GM18520 (cell line): ENCODE measurements around the gene OXCT1.
"Not testable (repeated sequence)": the region's sequence is repeated elsewhere in the genome, so short reads cannot be mapped to it uniquely, and the experiment has no call there.

Experiments used
- ATAC-seq: cut with Tn5 transposase; IDR thresholded peaks from one replicate; pipeline ENCODE4 v1.9.1; 2021; ENCODE audit not compliant: unreplicated experiment

OXCT1 gene

DNA sequence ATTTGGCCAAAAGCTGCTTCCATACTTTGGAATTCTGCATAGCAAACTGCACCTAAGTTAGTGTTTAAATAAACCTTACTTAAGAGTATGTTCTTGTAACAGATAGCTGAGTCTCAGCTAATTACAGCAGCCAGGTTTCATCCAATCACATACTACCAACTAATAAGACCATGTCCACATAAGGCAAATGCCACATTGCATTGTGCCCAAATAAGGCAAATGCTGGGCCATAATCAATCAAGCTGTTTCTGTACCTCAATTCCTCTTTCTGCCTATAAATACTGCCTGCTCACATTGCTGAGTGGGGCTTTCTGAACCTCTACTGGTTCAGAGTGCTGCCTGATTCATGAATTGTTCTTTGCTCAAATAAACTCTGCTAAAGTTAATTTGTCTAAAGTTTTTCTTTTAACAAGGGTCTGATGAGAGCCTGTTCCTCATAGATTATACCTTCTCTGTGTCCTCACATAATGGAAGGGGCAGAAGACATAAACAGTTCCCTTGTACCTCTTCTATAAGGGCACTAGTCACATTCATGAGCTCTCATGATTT is 4.4 kb upstream of the OXCT1 start:
- ATAC-seq: no peak

DNA sequence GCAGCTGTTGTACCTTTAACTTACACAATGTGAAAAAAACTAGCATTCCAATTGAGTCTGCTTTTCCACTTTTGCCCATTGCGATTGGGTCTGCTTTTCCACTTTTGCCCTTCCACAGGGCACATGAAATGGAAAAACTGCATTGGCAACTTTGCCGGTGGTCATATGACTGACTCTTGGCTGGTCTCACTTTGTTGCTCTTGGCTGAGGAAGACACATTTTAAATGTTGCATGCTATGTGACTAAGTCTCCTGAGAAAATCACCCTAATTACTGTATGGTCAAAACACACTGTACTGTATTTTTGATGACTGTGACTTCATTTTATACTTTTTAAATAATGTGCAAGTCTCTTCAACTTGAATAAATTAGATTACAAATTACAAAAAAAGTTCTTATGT is 1.6 kb upstream of the OXCT1 start:
- no peak for ATAC-seq

DNA sequence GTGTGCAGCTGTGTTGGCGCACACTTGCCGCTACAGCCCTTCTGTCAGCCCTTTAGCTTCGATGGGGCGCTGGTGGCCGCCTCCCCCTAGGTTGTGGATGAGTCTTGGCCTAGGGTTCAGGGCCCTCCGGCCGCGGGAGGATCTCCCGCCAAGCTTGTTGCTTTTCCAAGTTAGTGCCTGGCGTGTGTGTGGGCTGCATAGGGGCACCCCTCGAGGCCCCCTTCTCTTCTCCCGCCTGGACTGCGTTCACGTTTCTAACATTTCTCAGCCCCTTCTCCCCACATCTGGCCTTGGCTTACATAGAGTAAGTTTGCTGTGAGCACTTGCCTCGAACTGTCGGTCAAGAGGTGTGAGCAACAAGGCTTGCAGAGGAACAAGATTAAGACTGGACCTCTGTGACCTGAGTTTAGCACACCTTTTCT is 413 bp upstream of the OXCT1 start:
- ATAC-seq: no peak

DNA sequence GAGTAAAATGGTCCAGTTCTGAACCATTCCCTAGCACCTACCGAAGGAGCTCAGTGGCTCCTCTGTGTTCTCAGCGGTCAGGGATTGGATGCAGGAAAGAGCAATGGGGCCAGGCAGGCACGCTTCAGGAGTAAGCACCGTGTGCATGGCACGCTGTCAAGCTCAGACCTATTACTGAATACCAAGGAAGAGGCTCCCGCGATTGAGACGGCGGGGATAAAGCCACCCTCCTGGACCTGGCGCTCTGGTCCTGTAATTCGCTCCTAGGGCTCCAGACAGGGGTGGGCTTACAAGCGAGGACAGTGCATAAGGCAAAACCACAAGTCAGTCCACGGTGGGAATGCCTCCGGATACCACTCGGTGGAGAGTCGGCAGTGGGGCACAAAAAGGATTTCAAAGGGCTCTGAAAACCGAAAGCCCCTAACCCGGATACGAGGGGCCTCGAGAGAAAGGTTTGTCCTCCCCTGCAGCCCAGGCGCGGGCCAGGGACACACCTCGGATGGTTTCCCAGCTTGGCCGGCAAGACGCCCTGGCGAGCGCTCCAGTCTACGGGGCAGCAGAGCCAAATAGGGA is 988 bp downstream of the OXCT1 start:
- no peak for ATAC-seq

DNA sequence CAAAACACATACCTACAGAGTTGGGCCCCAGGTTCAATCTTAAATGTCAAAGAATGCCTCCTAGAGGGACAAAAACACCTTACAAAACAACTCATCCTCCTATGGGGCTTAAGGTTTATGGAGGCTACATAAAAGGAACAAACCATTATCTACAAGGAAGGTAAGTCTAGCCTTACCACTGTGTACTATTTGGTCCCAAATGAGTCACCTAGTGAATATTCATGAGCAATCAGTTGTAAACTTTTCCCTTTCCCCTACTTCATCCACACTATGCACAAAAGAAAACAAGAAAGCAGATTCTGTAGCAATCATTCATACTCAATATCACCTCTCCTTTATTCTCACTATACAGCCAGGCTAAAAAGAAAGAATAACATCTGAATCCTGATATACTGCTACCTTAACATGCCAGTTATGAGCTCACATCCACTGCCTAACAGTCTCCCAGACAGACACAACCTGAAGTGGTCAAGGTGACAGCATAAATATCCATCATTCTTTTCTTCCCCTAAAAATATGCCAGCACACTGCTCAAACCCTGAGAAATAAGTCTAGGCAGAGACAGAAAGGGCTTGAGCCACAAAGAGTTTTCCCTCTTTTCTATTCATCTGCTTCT is 6.2 kb downstream of the OXCT1 start:
- peak; percentile 71 for ATAC-seq

DNA sequence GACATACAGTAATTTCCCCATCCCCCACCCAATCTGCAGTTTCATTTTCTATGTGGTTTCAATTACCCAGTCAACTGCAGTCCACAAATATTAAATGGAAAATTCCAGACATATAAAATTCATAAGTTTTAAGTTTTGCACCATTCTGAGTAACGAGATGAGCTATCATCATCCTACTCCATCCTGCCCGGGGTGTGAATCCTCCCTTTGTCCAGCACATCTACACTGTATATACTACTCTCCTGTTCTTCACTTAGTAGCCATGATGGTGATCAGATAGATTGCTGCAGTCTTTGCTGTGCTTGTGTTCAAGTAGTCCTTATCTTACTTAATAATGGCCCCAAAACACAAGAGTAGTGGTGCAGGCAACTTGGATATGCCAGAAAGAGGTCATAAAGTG is 11.3 kb downstream of the OXCT1 start:
- no peak for ATAC-seq

DNA sequence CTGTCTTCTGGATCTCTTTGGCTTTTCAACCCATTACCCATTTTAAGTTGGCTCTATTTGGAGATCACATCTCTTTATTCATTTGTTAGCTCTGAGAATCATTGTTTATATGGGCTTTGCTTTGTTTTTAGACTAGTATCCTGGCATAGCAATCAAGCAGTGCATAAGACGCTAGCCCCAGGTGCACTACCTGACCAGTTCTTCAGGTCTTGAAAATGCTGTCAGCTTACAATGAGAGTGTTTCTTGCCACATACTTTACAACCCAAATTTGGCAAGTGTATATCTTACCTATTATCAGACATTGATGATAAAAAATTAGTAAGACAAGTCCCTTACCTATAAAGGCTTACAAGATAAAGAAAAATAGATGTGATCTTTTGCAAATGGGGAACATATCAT is 12.2 kb downstream of the OXCT1 start:
- ATAC-seq: no peak

DNA sequence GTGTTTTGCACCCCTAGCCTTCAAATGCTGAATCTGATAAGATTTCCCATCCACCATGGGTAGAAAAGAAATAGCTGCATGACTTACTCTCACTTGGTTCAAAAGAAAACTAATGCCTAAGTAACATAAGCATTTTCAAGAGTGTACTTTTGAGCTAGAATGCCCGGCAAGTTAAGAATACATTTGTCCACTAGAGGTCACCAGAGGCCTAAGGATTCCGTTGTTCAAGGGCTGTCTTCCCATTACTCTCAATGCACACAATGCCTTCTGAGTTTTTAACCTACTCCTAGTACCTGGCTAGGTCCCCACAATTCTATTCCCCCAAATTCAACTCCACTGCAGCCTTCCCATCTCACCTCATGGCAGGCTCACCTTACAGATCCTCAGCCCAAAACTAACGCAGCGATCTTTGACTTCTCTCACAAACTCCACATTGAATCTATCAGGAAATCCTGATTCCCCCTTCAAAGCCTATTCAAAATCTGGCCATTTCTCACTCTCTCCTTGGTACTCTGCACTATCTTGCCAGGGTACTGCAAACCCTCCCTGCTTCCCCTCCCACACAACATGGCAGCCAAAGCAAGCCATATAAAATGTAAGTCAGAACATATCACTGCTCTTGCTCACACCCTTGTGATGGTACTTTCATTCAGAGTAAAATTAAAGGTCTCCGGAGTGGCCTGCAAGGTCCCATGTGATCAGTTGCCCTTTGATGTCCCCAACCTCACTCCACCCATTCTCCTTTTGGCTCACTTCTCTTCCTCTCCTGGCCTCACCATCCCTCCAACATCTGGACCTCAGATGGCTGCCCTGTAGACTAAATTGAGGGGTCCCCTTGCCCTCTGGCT is 13.4 kb downstream of the OXCT1 start:
- ATAC-seq: peak; percentile 74

DNA sequence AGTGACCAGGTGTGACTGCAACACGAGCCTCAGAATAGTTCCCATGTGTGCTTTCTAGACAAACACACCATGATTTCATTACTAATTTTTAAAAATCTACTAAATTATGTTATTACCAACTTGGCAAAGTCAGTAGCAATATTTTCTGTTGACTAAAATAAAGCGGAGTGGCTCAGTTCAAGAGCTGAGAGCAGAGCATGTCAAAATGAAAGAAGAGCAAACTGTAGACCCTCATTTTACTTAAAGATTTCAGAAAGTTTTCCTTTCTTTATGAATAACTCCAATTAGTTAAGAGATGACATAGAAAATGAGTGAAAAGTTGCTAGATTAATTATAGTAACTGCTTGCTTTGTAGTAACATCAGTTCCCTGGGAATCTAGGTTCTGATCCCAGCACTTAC is 17.9 kb downstream of the OXCT1 start:
- ATAC-seq: no peak

DNA sequence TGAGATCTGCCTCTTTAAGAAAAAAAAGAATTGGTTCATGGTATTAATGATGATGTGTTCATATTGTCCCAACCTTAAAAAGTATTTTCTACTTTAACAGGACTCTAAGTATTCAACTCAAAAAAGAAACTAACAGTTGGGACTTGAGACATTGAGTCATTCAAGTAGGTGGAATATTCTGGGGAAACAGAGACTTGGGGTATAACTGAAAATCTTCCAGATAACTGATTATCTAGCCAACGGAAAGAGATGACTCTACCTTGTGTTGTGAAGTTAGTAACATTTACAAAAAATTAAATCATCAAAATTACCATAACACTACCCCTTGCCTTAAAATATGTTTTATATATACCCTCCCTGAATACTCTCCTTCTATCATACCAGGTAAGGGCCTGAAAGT is 19.1 kb downstream of the OXCT1 start:
- no peak for ATAC-seq

DNA sequence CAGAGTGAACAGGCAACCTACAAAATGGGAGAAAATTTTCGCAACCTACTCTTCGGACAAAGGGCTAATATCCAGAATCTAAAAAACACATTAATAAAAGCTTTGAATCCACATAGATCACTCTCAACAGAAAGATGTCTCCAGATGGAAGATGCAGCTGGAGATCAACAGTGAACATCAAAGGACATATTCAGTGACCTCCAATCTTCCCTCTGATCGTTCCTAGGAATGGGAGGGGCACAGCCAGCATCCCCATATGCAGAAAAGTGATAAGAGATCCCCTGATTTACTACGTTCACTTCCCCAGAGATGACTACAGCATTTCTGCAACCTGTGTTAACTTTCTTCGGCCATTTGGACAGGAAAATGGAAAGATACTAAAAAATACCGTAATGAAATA is 21.2 kb downstream of the OXCT1 start:
- ATAC-seq: no peak

DNA sequence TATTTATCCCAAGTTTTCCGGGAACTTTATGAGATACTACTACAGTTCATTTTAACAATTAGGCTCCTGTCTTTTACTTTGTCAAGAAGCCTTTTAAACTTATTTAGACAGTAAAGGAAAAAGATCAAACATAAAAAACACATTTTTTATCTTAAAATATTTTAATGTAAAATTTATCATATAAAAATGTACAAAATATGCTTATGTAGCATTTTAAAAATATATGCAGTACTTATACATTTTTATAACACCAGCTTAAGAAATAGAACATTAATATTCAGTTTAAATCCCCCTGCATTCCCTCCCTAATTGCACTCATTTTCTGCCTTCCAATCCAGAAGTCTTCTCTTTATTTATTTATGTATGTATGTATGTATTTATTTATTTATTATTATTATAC is 24.5 kb downstream of the OXCT1 start:
- not testable (repeated sequence) for ATAC-seq

DNA sequence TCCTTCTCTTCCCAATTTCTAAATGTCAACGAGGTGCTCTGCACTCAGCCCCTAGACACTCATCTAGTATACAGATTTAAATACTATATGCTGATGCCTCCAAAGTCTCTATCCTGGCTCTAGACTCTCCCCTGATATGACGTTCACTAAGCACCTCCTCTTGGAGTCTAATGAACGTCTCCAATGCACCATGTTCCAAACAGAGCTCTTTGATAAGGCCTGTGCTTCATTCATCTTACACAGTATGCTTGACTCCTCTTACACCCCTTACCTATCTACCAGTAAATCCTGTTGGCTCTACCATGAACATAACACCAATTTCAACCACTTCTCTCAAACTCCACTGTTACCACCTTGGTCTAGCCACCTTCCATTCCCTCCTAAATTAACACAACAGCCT is 25.7 kb downstream of the OXCT1 start:
- ATAC-seq: no peak

DNA sequence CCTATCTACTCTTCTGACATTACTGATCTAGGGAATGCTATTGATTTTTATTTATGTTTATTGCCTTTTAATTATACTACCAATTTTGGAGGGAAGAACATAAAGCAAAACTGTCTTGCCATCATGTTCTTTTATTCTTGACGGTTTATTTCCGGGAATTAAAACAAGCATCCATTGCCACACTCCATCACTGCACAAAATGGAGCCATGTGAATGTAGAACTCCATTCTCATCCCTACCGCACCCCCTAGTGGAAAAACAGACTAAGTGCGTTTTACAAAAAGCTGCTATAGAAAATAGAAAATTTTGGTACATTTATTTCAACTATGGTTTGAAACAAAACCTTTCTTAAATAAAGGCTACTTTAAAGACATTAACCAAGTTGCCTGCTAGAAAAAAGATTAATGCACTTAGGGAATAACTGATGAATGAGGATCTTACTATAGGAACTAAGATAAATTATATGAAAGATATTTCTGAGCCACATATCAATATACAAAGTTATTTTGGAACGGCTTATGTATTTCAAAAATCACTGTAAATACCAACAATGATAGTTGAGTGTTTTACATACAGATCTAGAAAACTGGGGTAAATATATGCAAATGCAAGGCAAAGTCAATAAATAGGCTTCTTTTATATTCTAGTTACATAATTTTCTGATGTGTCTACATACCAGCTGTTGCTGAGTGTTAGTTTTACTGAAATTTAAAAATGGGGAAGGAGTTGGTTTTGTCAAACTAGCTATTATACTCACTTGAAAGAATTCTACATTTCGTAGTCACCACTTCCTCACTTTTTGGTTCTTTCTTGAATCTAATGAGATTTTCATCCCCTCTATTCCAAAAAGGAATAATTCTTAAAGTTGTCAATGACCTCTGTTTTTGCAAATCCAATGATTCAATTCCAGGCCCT is 26.5 kb downstream of the OXCT1 start:
- ATAC-seq: peak; percentile 46

DNA sequence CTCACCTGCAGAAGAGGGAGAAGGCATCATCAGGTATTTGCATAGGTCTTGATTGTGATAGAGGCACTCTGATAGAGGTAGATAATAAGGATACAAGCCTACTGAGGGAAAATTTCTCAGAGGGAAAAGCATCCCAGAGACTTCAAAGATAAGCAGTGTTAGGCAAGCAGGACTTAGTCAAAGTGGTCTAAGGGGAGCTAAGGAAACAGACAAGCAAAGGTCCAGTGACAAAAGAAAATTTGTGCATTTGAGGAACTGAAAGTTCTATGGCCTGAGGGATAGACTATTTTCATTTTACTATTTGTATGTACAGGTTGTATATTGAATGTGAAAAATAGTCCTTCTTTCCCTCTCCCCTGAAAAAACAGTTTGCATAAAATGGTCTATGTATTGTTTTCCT is 27.4 kb downstream of the OXCT1 start:
- ATAC-seq: peak; percentile 70

DNA sequence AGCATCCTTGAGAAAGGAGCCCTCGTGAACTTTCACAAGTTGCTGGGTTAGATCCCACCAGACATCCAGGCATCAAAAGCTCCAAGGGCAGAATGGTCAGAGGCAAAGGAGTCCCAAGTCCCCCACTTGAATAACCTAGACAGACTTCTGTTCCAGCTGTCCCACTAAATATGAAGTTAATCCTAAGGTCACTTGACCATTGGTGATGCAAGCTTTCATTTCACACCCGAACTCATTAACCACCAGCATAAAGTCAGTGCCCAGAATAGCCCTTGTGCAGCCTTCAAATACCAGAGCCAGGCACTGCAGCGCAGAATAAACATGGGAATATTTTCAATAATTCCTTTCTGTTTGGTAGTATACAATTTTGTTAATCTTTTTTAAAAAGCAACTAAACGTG is 28.9 kb downstream of the OXCT1 start:
- ATAC-seq: no peak

DNA sequence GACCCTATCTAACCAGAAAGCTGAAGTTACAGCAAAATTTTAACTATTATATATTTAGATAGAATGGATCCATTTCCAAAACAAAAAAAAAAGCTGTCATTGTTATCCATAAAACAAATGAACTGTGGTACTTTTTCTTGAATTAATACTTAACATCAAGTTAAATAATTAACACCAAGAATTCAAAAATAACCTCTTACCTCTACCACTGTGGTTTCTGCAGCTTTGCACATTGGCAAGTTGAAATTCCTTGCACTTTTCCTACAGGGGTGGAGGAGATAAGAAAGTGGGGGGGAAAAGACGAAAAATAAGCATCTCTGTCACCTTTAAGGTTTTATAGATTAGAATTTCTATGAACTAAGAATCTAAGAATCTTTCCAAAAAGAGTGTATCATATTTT is 30.0 kb downstream of the OXCT1 start:
- no peak for ATAC-seq

DNA sequence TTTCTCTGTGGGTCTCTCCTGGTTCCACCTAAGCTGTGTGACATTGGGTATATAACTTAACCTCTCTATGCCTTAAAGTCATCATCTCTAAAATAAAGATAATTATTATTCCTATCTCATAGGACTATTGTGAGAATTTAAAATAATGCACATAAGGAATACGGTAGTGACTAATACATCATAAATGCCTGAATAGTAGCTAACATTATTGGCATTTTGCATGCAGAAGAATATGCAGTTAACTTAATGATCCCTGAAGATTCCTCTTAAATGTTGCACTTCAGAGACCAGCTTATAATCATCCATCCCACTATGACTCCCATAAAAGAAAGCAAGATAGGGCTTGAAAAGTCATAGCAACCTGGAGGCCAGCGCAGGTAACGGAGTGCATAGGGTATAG is 32.4 kb downstream of the OXCT1 start:
- ATAC-seq: no peak

DNA sequence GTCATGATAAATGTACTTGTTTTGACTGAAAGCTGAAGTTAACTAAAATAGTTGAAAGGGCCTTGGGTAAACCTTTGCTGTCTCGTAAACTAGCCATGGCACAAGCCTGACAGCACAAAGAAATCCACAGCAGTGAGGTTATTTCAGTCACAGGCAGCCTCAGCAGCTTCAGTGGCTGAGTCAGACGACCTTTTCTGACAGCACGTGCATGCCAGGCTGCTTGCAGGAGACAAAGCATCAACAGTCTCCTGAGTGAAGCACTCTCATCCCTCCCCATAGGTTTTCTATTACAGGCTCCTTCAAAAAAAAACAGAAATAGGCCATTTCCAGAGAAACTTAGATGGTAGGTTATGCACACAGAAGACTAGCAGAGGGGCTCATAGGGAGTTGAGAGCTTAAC is 34.6 kb downstream of the OXCT1 start:
- no peak for ATAC-seq

DNA sequence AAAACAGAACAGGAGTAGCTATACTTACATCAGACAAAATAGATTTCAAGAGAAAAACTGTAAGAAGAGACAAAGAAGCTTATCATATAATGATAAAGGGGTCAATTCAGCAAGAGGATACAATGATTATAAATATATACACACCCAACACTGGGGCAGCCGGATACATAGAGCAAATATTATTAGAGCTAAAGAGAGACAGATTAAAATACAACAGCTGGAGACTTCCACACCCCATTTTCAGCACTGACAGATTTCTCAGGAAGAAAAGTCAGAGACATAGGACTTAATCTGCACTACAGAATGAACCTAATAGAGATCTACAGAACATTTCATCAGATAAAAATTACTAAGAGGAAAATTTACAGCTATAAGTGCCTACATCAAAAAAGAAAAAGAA is 35.7 kb downstream of the OXCT1 start:
- no peak for ATAC-seq

DNA sequence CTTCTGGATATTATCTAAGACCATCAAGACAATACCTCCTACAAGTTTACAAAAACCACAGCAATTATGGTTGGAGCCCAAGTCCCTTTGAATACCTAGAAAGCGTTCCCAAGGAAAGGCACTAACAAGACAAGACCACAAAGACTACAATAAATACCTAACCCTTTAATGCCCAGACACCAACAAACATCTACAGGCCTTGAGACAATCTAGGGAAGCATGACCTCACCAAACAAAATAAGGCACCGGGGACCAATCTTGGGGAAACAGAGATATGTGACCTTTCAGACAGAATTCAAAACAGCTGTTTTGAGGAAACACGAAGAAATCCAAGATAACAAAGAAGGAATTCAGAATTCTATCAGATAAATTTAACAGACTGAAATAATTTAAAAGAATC is 37.8 kb downstream of the OXCT1 start:
- ATAC-seq: no peak
